SK-N-SH treated with all-trans-retinoic acid at 6 μM for 48 hours (cell line): ENCODE results near the gene CMTR1.

Experiments
- ATAC-seq: fragments of 200-7000 bp; cut with Tn5 transposase; 3 replicates; pipeline ENCODE4 v1.9.1; 2020; ENCODE audit warnings: mild to moderate bottlenecking, moderate library complexity
- ARNTL ChIP-seq: fragments of 450-650 bp; formaldehyde crosslinking; IDR thresholded peaks from 2 replicates; pipeline ENCODE4 v1.5.0; 2020; ENCODE audit warnings: low read depth, mild to moderate bottlenecking, moderate library complexity, borderline replicate concordance
- BACH2 ChIP-seq: fragments of 250-450 bp; sonication (Bioruptor Pico); IDR thresholded peaks from 2 replicates; pipeline ENCODE4 v1.9.0; 2021; ENCODE audit warnings: mild to moderate bottlenecking, borderline replicate concordance
- CSRNP3 ChIP-seq: fragments of 250-450 bp; sonication (Bioruptor Pico); IDR thresholded peaks from 2 replicates; pipeline ENCODE4 v1.5.1; 2021; ENCODE audit warnings: mild to moderate bottlenecking, moderate library complexity
- ESRRG ChIP-seq: fragments of 250-450 bp; sonication (Bioruptor Pico); IDR thresholded peaks from 2 replicates; pipeline ENCODE4 v1.6.1; 2021; ENCODE audit warnings: mild to moderate bottlenecking
- GLIS3 ChIP-seq: fragments of 250-450 bp; sonication (Bioruptor Pico); IDR thresholded peaks from 2 replicates; pipeline ENCODE4 v1.5.0; 2020; ENCODE audit warnings: mild to moderate bottlenecking, moderate library complexity
- ISL1 ChIP-seq: fragments of 250-450 bp; sonication (Bioruptor Pico); IDR thresholded peaks from 2 replicates; pipeline ENCODE4 v2.1.2; 2022; ENCODE audit warnings: mild to moderate bottlenecking, moderate library complexity
- OSR1 ChIP-seq: fragments of 250-450 bp; sonication (Bioruptor Pico); IDR thresholded peaks from 2 replicates; pipeline ENCODE4 v1.8.0; 2022; ENCODE audit warnings: moderate library complexity, mild to moderate bottlenecking, inconsistent platforms
- PPARA ChIP-seq: fragments of 250-450 bp; sonication (Bioruptor Pico); IDR thresholded peaks from 2 replicates; pipeline ENCODE4 v1.5.0; 2020; ENCODE audit warnings: mild to moderate bottlenecking, borderline replicate concordance
- RARB ChIP-seq: fragments of 250-450 bp; sonication (Bioruptor Pico); IDR thresholded peaks from 2 replicates; pipeline ENCODE4 v1.8.0; 2021; ENCODE audit warnings: mild to moderate bottlenecking, moderate library complexity
- SNAI2 ChIP-seq: fragments of 250-450 bp; sonication (Bioruptor Pico); IDR thresholded peaks from 2 replicates; pipeline ENCODE4 v1.5.0; 2020; ENCODE audit warnings: mild to moderate bottlenecking, moderate library complexity
- TCF4 ChIP-seq: fragments of 250-450 bp; sonication (Bioruptor Pico); IDR thresholded peaks from 2 replicates; pipeline ENCODE4 v1.8.0; 2021; ENCODE audit warnings: mild to moderate bottlenecking, moderate library complexity, borderline replicate concordance
- TOX ChIP-seq: fragments of 250-450 bp; sonication (Bioruptor Pico); IDR thresholded peaks from 2 replicates; pipeline ENCODE4 v1.8.0; 2021; ENCODE audit warnings: mild to moderate bottlenecking, moderate library complexity, borderline replicate concordance
- TSHZ2 ChIP-seq: fragments of 250-450 bp; sonication (Bioruptor Pico); IDR thresholded peaks from 2 replicates; pipeline ENCODE4 v1.5.0; 2020; ENCODE audit warnings: mild to moderate bottlenecking, moderate library complexity
- ZC3H10 ChIP-seq: fragments of 250-450 bp; sonication (Bioruptor Pico); IDR thresholded peaks from 2 replicates; pipeline ENCODE4 v1.5.1; 2021; ENCODE audit warnings: mild to moderate bottlenecking, moderate library complexity
- ZFP3 ChIP-seq: fragments of 250-450 bp; sonication (Bioruptor Pico); IDR thresholded peaks from 2 replicates; pipeline ENCODE4 v1.5.0; 2020; ENCODE audit warnings: mild to moderate bottlenecking, moderate library complexity
- ZFP30 ChIP-seq: fragments of 450-650 bp; formaldehyde crosslinking; IDR thresholded peaks from 2 replicates; pipeline ENCODE4 v1.5.0; 2022; ENCODE audit warnings: mild to moderate bottlenecking, moderate library complexity
- ZNF565 ChIP-seq: fragments of 450-650 bp; formaldehyde crosslinking; conservative IDR thresholded peaks from 2 replicates; pipeline ENCODE4 v1.5.0; 2020; ENCODE audit warnings: low read depth, mild to moderate bottlenecking, moderate library complexity
- ZNF70 ChIP-seq: fragments of 450-650 bp; formaldehyde crosslinking; IDR thresholded peaks from 2 replicates; pipeline ENCODE4 v1.5.0; 2020; ENCODE audit warnings: mild to moderate bottlenecking, moderate library complexity
- TF ChIP-seq, protein P1 (sequence below): fragments of 250-450 bp; sonication (Bioruptor Pico); IDR thresholded peaks from 2 replicates; pipeline ENCODE4 v1.5.1; 2020; ENCODE audit warnings: low read depth, mild to moderate bottlenecking, moderate library complexity
- TF ChIP-seq, protein P2 (sequence below): fragments of 250-450 bp; sonication (Bioruptor Pico); IDR thresholded peaks from 2 replicates; pipeline ENCODE4 v1.8.0; 2021; ENCODE audit warnings: low read depth, mild to moderate bottlenecking, moderate library complexity, borderline replicate concordance
- TF ChIP-seq, protein P3 (sequence below): fragments of 250-450 bp; sonication (Bioruptor Pico); IDR thresholded peaks from 2 replicates; pipeline ENCODE4 v1.8.0; 2020; ENCODE audit warnings: mild to moderate bottlenecking, moderate library complexity, borderline replicate concordance

Gene CMTR1

DNA sequence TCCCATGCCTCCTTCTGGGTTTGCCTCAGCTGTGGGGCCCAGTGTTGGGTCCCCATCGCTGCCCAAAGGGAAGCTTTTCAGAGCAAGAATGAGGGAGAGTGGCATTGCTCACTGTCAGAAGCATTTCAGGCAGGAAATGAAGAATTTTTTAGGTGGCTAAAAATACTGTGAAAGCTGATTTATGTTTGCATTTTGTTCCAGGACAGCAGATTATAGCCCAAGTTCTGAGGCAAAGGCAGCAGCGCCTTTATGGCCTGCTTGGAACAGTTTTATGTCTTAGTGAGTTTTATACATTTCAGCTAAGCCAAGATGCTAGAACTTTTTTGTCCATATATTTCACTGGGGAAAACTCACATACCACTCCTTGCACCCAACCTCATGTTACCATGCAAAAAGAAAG lies 71.0 kb downstream of the CMTR1 start:
- ATAC-seq, result no peak
- TF ChIP-seq BACH2 (CRISPR knock-in tag), result no peak
- TF ChIP-seq, protein P1, sequence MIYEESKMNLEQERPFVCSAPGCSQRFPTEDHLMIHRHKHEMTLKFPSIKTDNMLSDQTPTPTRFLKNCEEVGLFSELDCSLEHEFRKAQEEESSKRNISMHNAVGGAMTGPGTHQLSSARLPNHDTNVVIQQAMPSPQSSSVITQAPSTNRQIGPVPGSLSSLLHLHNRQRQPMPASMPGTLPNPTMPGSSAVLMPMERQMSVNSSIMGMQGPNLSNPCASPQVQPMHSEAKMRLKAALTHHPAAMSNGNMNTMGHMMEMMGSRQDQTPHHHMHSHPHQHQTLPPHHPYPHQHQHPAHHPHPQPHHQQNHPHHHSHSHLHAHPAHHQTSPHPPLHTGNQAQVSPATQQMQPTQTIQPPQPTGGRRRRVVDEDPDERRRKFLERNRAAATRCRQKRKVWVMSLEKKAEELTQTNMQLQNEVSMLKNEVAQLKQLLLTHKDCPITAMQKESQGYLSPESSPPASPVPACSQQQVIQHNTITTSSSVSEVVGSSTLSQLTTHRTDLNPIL (CRISPR knock-in tag), result no peak
- no peak for TF ChIP-seq ZNF565 (CRISPR knock-in tag)
- no peak for TF ChIP-seq ISL1
- TF ChIP-seq, protein P2, sequence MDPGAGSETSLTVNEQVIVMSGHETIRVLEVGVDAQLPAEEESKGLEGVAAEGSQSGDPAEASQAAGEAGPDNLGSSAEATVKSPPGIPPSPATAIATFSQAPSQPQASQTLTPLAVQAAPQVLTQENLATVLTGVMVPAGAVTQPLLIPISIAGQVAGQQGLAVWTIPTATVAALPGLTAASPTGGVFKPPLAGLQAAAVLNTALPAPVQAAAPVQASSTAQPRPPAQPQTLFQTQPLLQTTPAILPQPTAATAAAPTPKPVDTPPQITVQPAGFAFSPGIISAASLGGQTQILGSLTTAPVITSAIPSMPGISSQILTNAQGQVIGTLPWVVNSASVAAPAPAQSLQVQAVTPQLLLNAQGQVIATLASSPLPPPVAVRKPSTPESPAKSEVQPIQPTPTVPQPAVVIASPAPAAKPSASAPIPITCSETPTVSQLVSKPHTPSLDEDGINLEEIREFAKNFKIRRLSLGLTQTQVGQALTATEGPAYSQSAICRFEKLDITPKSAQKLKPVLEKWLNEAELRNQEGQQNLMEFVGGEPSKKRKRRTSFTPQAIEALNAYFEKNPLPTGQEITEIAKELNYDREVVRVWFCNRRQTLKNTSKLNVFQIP (CRISPR knock-in tag), result no peak
- no peak for TF ChIP-seq TOX
- TF ChIP-seq ARNTL, result no peak
- no peak for TF ChIP-seq RARB
- no peak for TF ChIP-seq SNAI2 (CRISPR knock-in tag)
- no peak for TF ChIP-seq OSR1
- no peak for TF ChIP-seq TSHZ2 (CRISPR knock-in tag)
- TF ChIP-seq CSRNP3 (CRISPR knock-in tag), result no peak
- TF ChIP-seq ZC3H10 (CRISPR knock-in tag), result no peak
- no peak for TF ChIP-seq GLIS3 (CRISPR knock-in tag)
- TF ChIP-seq TCF4 (CRISPR knock-in tag), result no peak
- TF ChIP-seq ZFP3 (CRISPR knock-in tag), result no peak
- no peak for TF ChIP-seq ESRRG
- TF ChIP-seq, protein P3, sequence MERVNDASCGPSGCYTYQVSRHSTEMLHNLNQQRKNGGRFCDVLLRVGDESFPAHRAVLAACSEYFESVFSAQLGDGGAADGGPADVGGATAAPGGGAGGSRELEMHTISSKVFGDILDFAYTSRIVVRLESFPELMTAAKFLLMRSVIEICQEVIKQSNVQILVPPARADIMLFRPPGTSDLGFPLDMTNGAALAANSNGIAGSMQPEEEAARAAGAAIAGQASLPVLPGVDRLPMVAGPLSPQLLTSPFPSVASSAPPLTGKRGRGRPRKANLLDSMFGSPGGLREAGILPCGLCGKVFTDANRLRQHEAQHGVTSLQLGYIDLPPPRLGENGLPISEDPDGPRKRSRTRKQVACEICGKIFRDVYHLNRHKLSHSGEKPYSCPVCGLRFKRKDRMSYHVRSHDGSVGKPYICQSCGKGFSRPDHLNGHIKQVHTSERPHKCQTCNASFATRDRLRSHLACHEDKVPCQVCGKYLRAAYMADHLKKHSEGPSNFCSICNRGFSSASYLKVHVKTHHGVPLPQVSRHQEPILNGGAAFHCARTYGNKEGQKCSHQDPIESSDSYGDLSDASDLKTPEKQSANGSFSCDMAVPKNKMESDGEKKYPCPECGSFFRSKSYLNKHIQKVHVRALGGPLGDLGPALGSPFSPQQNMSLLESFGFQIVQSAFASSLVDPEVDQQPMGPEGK (CRISPR knock-in tag), result no peak

DNA sequence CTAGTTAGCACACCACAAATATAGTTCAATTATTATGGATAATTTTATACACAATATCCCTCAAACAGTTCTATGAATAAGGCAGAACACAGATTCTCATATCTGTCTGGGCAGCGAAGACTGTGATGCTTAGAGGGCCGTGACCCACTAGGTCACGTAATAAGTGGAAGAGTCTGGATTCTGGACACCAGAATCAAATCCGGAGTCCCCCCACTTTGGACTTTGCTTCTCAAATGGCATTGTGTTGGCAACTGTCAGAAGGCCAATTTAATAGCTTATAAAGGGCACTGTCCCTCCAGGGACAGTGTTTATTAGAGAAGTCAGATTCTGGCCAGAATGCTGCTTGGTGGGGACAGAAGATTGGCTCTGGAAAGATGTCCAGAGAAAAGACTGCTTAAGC lies 73.5 kb downstream of the CMTR1 start:
- no peak for TF ChIP-seq TOX
- no peak for TF ChIP-seq ZNF565 (CRISPR knock-in tag)

GRCh38 chr6:37507077-37507476 lies 74.1 kb downstream of the CMTR1 start:
- TF ChIP-seq ISL1 (no peak), GLIS3 (CRISPR knock-in tag) (no peak), OSR1 (no peak), CSRNP3 (CRISPR knock-in tag) (no peak), ZNF565 (CRISPR knock-in tag) (no peak), ZFP30 (no peak), BACH2 (CRISPR knock-in tag) (no peak), ZNF70 (CRISPR knock-in tag) (no peak), RARB (no peak), PPARA (no peak), TOX (no peak)
- TF ChIP-seq, protein P1 (CRISPR knock-in tag), result no peak
- TF ChIP-seq, protein P3 (CRISPR knock-in tag), result no peak
- ATAC-seq, result no peak

More for the DNA sequence above, 73.5 kb downstream of the CMTR1 start:
- ATAC-seq, result no peak
